NCI-H2227 treated with DMSO at 0.1 percent for 48 hours (cell line): ENCODE data around the gene SMG9.

Source experiments
- DNase-seq: peaks from one replicate; lab custom pipeline; 2025; lab: John Stamatoyannopoulos, UW

SMG9 gene

GRCh38 chr19:43724896-43725295, 29.9 kb downstream of the SMG9 start:
- DNase-seq = no peak

DNA sequence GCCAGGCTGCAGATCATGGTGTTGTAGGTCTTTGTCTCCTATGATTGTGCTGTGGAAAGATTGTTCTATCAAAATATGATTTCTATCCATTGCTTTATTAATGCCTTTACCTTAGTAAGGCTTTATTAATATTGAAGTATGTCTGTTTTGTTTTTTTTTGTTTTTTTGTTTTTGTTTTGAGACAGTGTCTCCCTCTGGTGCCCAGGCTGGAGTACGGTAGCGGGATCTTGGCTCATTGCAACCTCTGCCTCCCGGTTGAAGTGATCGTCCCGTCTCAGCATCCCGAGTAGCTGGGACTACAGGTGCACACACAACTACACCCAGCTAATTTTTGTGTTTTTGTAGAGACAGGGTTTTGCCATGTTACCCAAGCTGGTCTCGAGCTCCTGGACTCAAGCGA, 31.2 kb downstream of the SMG9 start:
- no peak for DNase-seq

- DNase-seq = no peak
Measured at GRCh38 chr19:43721469-43722048, 33.2 kb downstream of the SMG9 start.

DNA sequence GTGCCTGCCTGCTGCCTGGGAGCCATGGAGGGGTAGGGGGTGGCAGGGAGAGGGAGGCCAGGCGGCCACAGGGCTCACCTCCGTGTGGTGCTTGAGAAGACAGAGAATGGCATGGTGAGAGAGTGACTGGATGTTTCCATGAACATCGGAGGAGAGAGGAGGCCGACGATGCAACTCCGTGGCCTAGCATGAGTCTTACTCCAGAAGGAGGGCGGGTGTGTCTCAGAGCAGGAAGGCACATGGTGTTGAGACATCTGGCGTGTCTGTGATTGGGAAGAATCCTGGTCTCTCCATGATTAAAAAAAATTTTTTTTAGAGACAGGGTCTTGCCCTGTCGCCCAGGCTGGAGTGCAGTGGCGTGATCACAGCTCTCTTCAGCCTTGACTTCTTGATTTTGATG, 33.8 kb downstream of the SMG9 start:
- no peak for DNase-seq

DNA sequence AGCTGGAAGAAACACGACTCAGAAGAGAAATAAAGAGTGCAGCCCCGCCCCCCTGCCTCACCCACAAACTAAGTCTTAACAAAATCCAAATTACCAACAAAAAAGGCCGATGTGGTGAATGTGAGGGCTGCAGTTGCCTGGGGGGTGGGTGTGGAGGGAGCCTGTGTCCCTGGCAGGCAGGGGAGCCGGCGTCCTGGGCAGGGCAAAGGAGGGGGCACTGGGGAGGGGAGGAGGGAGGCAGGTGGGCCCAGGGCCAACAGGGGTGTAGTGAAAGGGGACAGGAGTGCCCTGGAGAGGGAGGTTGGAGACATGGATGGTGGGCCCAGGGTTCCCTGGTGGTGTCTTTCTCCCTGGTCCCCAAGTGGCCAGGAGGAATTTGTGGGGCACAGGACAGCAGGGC, 34.8 kb downstream of the SMG9 start:
- no peak for DNase-seq

DNA sequence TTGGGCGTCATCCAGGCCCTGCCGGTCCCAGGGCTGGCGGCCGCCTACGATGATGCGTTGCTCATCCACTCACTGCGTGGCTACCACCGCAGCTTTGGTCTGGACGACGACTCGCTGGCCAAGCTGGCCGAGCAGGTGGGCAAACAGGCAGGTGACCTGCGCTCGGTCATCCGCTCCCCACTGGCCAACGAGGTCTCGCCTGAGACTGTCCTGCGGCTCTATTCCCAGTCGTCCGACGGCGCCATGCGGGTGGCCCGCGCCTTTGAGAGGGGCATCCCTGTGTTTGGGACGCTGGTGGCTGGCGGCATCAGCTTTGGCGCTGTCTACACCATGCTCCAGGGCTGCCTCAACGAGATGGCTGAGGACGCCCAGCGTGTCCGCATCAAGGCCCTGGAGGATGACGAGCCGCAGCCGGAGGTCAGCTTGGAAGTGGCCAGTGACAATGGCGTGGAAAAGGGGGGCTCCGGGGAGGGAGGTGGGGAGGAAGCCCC, 35.3 kb downstream of the SMG9 start:
- DNase-seq = no peak

DNA sequence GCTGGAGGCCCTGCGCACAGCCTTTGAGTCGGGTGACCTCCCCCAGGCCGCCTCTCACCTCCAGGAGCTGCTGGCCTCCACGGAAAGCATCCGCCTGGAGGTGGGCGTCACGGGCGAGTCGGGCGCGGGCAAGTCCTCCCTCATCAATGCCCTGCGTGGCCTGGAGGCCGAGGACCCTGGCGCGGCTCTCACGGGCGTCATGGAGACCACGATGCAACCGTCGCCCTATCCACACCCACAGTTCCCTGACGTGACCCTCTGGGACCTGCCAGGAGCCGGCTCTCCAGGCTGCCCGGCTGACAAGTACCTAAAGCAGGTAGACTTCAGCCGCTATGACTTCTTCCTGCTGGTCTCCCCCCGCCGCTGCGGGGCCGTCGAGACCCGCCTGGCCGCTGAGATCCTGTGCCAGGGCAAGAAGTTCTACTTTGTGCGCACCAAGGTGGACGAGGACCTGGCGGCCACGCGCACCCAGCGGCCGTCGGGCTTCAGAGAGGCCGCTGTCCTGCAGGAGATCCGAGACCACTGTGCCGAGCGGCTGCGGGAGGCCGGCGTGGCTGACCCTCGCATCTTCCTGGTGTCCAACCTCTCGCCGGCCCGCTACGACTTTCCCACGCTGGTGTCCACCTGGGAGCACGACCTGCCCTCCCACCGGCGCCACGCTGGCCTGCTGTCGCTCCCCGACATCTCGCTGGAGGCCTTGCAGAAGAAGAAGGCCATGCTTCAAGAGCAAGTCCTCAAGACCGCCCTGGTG, 36.0 kb downstream of the SMG9 start:
- no peak for DNase-seq

GRCh38 chr19:43715776-43716175, 39.0 kb downstream of the SMG9 start, which contains the start of gene IRGC:
Gene IRGC, plus strand, starts transcription at chr19:43716076. Its CDS starts 2,483 bp downstream, at chr19:43718559.
- DNase-seq = no peak

- DNase-seq = no peak
Measured at GRCh38 chr19:43713208-43713607, 41.6 kb downstream of the SMG9 start.

GRCh38 chr19:43711751-43712355, 42.9 kb downstream of the SMG9 start:
- DNase-seq = no peak

GRCh38 chr19:43708716-43709115, 46.0 kb downstream of the SMG9 start:
- DNase-seq = no peak

DNA sequence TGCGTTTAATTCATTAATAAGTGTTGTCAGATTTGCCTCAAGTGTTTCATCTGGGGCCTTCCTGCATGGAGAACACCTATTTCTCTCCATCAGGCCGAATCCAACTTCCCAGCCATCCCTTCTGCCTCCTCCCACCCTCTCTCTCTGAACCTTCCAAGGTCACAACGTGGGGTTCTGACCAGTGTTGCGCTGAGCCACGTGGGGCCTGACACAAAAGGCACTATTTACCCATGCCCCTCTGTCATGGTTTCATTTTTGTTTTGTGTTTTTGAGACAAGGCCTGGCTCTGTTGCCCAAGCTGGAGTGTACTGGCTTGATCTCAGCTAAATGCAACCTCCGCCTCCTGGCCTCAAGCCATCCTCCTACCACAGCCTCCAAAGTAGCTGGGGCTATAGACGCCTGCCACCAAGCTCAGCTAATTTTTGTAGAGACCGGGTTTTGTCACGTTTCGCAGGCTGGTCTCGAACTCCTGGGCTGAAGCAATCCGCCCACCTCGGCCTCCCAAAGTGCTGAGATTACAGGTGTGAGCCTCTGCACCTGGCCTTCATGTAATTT, 47.5 kb downstream of the SMG9 start:
- DNase-seq = no peak

DNA sequence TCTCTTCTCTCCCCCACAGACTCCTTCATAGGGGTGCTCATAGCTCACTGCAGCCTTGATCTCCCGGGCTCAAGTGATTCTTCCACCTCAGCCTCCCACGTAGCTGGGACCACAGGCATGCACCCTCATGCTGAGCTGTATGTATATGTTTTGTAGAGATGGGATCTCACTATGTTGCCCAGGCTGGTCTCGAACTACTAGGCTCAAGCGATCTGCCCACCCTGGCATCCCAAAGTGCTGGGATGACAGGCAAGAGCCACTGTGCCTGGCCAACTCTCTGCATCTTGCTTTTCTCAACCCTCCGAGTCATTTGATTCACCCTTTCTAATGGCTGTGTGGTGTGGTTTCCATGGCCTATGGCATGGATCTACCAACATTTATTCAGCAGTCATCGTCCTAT, 49.0 kb downstream of the SMG9 start:
- DNase-seq = no peak

DNA sequence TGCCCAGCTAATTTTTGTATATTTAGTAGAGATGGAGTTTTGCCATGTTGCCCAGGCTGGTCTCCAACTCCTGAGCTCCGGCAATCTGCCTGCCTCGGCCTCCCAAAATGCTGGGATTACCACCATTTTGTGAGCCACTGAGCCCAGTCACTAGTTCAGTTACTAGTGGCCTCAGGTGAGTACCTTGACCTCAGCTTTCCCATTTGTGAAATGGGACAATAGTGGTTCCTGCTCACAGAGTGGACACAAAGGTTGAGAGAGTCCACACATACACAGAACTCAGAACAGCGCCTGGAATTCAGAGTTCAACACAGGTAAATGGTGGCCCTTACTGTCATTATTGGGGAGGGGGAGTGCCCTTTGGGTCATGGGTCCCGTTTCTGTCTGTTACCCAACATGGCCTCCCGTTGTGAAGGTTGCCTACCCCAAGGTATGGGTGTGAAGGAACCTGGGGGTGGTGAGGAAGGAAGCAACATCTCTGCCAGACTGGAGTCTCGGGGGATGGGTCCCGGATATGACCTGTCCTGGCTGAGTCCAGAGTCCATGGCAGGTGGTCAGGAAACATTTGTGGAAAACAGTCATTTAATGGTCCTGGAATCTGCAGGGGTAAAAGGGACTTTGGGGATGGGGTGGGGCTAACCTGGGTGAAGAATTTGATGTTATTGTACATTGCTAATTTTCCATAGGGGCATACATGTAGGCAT, 50.6 kb downstream of the SMG9 start:
- no peak for DNase-seq

DNA sequence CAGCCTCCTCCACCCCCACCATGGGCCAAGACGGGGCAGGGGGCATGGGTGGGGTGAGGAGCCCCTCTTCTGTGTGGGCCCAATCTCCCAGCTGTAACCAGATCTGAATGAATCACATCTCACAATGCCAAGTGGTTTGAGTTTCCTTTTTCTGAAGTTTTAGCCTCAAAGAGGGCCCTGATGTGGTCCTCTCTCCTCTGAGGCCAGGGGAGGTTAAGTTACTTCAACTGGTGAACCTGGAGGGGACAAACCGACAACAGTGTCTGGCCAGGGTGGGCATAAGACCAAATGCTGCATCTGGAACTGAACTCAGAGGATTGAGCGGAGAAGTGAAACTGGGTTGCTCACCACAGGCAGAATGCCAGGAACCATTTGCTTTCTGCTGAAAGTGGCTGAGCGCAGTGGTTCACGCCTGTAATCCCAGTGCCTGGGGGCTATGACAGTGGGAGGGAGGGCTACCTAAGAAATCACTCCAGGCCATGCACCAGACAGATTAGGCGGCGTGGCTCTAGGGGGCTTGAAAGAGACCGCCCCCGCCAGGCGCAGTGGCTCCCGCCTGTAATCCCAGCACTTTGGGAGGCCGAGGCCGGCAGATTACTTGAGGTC, 54.3 kb downstream of the SMG9 start:
- no peak for DNase-seq

GRCh38 chr19:43699506-43700394, 55.0 kb downstream of the SMG9 start:
- DNase-seq = peak; percentile 15

DNA sequence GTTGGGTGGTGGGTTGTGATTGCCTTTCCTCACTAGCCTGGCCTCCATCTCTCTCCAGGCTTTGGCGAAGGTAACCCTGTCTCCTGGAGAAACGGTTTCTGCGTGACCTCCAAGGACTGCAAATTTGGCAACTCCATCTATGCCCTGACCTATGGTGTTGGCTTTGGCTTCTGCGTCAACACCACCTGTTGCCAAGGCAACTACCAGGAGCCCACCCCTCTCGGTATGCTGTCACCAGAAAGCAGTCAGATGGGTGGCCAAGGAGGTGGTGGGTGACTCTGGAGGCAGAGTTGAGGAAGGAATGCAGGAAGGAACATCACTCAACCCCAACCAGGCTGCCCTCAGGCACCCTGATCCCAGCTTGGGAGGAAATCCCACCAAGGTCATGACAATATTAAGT, 57.5 kb downstream of the SMG9 start:
- no peak for DNase-seq

- DNase-seq = no peak
Measured at GRCh38 chr19:43695985-43696704, 58.6 kb downstream of the SMG9 start.

GRCh38 chr19:43694553-43694952, 60.2 kb downstream of the SMG9 start:
- no peak for DNase-seq

GRCh38 chr19:43692877-43693276, 61.9 kb downstream of the SMG9 start:
- no peak for DNase-seq
